NOMO-1 (cell line): ENCODE results near the gene PDE4A.
"Not testable (repeated sequence)": the region's sequence is repeated elsewhere in the genome, so short reads cannot be mapped to it uniquely, and the experiment has no call there.

Experiments
- DNase-seq, 2 experiments: peaks; one replicate each; lab custom pipeline; 2025; ENCODE audit not compliant: unreplicated experiment in 2 of 2; lab: John Stamatoyannopoulos, UW

Gene PDE4A

DNA sequence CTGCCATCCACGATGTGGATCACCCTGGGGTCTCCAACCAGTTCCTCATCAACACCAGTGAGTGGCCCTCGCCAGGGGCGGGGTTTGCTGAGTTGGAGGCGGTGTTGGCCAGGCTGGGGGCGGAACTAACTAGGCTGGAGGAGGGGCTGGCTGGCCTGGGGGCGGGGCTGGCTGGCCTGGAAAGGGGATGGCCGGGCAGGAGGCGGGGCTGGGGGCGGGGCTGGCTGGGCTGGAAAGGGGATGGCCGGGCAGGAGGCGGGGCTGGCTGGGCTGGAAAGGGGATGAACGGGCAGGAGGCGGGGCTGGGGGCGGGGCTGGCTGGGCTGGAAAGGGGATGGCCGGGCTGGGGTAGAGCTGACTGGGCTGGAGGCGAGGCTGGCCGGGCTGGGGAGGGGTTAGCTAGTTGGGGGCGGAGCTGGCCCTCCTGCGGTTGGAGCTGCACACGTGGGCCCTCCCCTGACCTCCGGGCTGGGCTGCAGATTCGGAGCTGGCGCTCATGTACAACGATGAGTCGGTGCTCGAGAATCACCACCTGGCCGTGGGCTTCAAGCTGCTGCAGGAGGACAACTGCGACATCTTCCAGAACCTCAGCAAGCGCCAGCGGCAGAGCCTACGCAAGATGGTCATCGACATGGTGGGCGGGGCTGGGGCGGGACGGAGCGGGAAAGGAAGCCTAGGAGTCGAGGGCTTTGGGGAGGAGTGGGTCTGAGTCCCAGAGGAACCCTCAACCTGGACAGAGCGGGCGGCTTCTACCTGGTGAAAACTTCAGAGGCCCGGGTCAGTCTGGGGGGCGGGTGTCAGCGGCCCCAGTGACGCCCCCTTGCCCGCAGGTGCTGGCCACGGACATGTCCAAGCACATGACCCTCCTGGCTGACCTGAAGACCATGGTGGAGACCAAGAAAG is 41.0 kb downstream of the PDE4A start:
- DNase-seq: no peak

- not testable (repeated sequence) for DNase-seq
Observed at GRCh38 chr19:10462042-10462441, 41.7 kb downstream of the PDE4A start.

- DNase-seq: no peak
Observed at GRCh38 chr19:10462557-10462956, 42.2 kb downstream of the PDE4A start.

DNA sequence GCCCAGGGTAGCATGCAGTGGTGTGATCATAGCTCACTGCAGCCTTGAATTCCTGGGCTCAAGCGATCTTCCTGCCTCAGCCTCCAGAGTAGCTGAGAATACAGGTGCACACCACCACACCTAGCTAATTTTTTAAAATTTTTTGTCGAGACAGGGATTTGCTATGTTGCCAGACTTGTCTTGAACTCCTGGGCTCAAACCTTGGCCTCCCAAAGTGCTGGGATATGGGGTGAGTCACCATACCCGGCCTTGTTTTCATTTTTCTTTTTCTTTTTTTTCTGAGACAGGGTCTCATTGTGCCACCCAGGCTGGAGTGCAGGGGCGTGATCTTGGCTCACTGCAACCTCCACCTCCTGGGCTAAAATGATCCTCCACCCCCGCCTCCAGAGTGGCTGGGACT is 44.1 kb downstream of the PDE4A start:
- DNase-seq: no peak

GRCh38 chr19:10467104-10467706 is 46.9 kb downstream of the PDE4A start:
- DNase-seq: no peak

- DNase-seq: no peak
Observed at GRCh38 chr19:10468133-10468532, 47.8 kb downstream of the PDE4A start.

DNA sequence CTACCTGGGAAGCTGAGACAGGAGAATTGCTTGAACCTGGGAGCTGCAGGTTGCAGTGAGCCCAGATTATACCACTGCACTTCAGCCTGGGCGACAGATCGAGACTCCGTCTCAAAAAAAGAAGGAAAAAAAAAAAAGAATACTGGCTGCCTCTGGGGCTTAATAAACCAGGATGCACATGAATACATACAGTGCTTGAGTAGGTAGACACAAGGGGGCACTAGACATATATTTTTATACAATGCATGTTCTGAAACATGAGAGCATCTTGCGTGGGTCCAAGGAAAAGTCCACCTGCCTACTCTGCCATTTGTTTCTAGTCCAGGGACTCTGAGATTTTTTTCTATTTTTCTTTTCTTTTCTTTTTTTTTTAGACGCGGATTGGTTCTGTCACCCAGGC is 51.6 kb downstream of the PDE4A start:
- peak in 1 of 2 experiments; percentile 26 for DNase-seq

- DNase-seq: no peak
Observed at GRCh38 chr19:10473192-10473591, 52.9 kb downstream of the PDE4A start.

DNA sequence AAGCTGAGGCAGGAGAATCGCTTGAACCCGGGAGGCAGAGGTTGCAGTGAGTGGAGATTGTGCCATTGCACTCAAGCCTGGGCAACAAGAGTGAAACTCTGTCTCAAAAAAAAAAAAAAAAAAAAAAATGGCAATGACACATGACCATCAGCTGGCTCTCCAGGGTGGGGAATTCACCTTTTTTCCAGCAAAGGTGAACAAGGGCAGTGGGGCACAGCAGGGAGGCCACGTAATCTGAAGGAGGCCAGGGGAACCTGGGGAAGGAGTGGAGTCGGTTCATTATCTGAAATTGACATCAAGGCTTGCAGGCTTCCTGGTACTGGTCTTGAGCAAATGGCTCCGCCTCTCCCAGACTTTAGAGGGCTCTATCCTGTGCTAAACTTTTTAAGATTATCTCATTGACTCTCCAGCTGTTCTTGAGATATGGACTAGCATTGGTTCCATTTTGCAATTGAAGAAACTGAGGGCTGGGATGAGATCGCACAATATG is 54.7 kb downstream of the PDE4A start:
- DNase-seq: no peak

GRCh38 chr19:10478476-10478875 is 58.1 kb downstream of the PDE4A start:
- DNase-seq: no peak

DNA sequence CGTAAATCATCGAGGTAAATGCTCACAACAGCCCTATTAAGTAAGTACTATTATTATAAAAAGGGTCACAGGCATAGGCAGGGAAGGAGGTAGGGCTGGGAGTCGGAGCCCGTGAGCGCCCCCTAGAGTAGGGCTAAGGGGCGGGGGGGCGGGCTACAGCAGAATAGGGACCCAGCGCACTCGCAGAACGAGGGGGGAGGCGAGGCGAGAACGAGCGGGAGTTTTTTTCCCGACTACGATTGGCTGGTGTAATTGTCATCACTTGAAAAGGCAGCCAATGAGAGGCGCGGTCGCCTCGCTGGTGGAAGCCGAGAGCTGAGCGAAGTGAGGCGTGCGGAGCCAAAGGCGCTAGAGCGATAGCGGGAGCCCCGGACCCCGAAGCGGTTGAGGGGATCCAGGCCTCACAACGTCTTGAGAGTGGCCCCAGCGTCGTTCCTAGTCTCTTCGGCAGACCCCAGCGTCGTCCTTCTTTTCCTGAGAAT is 58.6 kb downstream of the PDE4A start:
- DNase-seq: peak; percentile 92 to 96

DNA sequence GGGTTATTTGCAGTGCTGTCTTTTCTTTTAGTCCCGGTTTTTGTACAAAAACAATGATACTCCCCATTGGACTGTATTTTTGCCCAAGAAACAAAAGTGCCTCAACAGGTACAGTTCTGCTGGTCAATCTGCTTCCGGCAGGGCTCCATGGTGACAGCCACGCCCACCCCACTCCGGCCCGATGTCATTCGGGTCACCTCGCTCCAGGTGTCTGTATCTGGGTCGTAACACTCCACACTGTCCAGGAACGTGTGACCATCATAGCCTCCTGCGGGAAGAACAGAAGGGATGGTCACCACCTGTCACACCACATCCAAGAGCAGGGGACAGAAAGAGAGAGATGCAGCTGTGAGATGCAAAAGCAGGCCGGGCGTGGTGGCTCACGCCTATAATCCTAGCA is 66.2 kb downstream of the PDE4A start:
- DNase-seq: no peak

GRCh38 chr19:10491472-10492047 is 71.2 kb downstream of the PDE4A start:
- DNase-seq: no peak

DNA sequence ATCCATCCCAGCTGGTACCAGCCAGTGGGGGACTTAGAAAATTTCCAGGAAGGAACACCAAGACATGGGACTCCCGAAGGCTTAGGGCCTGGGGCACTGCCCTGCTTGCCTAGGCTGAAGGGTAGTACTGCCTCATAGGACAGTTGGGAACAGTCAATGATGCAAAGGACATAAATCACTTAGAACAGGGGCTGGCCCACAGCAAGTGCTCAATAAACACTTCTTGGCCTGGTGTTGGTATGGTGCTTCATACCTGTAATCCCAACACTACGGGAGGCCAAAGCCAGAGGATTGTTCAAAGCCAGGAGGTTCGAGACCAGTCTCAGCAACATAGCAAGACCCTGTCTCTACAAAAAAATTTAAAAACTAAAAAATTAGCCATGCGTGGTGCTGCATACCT is 77.0 kb downstream of the PDE4A start:
- DNase-seq: no peak

- DNase-seq: no peak
Observed at GRCh38 chr19:10499550-10500246, 79.4 kb downstream of the PDE4A start.

DNA sequence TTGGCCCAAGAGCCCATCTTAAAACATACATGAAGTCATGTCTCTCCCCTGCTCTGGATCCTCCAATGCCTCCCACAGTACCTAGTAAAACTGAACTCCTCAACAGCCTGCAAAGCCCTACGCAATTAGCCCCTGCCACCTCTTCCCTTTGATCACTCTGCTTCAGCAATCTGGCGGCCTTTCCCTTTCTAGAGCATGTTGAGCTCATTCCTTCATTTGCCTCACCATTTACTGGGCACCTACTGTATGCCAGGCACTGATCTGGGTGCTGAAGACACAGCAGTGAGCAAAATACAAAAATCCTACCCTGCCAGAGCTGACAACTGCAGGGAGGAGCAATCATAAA is 79.9 kb downstream of the PDE4A start:
- no peak for DNase-seq

GRCh38 chr19:10501971-10502523 is 81.7 kb downstream of the PDE4A start:
- no peak for DNase-seq

- DNase-seq: peak; percentile 91 to 95
Observed at GRCh38 chr19:10502524-10503001, 82.2 kb downstream of the PDE4A start.

DNA sequence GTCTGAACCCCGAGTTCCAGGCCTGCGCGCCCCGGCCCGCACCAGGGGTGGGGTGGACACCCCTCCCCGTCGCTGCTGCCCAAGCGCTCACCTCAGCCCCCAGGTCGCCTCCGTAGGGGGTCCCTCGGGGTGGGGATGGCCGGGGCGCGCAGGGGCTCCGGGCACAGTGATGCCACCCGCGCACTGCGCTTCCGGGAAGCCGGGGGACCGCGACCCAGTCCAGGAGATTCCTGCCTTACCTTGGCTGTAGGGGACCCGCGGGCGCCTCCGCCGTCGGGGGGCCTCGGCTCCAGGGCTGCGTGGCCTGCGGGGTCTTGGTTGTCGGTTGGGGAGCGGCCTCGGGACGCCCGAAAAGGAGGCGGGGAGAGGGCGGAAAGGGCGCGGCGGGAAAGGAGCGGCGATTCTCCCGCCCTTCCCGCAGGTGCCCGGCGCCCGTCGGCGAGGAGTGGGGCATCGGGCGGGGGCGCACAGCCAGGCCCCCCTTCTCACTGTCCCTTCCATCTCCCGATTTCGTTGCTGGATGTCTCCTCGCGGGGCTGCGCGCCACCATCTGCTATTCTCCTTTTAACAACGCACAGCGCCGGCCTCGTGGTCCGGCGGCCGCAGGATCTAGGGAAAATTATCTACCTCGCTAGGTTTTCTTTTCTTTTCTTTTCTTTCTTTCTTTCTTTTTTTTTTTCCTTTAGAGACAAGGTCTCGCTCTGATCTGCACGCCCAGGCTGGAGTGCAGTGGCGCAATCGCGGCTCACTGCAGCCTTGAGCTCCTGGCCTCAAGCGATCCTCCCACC is 82.9 kb downstream of the PDE4A start, which contains the start of gene KEAP1:
Gene KEAP1, minus strand, starts transcription at position 355 of the 788 bp plus-strand sequence. CDS start 3,323 bp downstream, outside the sequence.
- DNase-seq: peak; percentile 41 to 42
